HG02642 (cell line): ENCODE results near the gene SLAMF9.
A peak's percentile ranks its signal among the peaks of the same experiment; 100 is the strongest.

Experiments used
- ATAC-seq: cut with Tn5 transposase; IDR thresholded peaks from one replicate; pipeline ENCODE4 v1.9.1; 2021; ENCODE audit warnings: mild to moderate bottlenecking; ENCODE audit not compliant: unreplicated experiment, poor library complexity

Gene SLAMF9

DNA sequence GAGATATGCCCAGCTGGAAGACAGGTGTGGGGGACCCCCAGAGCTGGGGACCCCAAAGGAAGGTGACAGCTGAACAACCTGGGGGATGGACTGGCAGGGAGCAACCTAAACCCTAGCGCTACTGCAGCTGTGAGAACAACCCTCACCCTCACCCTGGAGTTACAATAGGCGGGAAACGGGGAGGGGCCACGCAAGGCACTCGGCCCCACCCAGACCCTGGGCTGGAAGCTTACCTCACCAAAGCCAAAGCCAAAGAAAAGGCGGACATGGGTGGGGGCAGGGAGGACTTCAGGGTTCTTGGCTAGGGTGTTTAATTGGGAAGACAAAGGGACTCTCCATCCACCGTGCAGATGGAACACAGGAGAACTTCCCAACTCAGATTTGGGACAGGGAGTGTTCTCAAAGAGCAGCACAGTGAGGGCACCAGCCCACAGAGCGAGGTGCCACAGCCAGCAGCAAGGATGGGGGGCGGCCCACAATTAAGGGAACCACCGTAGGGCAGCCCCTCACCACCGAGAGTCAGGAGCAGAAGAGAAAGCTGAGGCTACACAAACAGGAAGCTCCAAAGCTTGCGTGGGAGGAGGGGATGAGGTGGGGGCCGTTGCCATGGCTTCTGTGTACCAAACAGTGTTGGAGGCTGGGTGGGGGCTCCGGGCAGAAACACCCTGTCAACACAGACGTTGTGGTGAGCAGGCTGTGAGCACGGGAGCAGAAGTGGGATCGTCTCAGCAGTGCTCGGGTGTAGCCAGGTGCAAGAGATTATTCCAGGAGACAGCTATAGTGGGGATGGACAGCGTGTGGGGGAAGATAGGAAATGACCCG lies 30.6 kb downstream of the SLAMF9 start:
- peak; percentile 30 for ATAC-seq

DNA sequence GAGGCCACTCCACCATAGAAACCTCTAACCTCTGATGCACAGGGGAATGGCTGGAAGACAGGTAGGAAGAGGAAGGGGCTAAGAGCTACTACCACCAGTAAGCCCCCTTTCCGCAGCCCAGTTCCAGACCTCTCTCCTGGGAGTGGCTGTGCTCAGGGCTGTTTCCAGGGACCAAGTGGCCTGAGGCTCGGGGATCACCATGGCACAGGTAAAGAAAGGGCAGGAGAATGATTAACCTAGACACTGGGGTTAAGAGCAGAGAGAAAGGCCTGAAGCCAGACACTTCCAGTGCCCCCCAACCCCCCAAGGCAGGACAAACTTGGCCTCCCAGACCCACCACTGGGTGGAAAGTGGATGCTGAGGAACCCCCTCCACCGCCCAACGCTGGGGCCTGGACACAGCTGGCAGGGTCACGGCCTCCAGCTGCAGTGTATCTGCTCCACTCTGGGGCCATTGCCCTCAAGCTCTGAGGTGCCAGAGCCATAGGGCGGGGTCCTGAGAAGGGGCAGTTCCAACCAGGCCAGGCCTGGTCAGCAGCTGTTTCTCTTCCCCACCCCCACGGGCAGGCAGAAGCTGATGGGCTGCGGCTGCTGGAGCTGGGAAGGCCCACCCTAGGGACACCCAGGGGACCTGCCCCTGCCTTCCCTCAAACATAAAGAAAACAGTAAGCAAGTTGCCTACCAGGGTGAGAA lies 31.4 kb downstream of the SLAMF9 start:
- ATAC-seq: no peak

DNA sequence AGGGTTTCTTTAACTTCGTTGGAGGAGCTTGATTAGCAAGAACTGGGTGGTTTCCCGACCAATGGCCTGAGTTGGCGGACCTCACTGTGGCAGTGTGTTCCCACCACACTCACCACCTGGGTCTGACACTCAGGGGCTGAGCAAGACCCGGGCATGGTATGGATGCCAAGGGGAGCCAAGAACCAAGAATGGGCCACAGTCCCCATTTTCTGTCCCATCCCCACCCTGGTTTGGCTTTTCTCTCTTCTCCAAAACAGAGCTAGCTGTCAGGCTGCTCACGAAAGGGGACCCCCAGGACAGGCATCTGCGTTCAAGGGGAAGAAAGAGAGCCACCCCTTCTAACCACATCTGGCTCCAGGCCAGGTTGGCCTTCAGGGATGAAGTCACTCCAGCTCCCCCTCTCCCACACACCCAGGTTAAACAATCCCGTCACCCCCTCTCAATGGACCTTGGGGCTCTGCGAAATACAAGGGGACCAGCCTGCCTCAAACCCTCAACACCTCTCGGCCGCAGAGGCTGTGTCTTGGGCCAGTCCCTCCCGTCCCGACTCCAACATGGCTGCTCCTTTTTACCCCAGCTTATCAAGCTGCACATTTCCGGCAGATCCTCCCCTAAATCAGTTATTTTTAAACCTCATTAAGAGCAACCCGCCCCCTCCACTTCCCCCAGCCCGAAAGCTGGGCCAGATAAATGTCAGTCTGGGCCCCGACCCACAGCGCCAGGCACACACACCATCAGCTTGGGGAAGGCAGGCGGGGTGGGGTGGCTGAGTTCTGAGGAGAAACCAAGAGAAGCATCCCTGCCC lies 32.1 kb downstream of the SLAMF9 start:
- ATAC-seq: peak; percentile 10

DNA sequence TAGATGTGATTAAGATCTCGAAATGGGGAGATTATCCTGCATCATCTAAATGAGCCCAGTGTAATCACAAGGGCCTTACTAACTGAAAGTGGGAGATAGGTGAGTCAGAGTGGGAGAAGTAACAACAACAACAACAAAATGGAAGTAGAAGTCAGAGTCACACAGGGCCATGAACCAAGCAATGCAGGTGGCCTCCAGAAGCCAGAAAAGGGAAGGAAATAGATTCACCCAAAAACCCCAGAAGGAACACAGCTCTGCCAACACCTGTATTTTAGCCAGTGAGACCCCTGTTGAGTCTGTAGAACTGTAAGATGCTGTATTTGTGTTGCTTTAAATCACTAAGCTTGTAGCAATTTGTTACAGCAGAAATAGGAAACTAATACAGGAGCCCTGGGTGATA lies 32.8 kb downstream of the SLAMF9 start:
- peak; percentile 25 for ATAC-seq

DNA sequence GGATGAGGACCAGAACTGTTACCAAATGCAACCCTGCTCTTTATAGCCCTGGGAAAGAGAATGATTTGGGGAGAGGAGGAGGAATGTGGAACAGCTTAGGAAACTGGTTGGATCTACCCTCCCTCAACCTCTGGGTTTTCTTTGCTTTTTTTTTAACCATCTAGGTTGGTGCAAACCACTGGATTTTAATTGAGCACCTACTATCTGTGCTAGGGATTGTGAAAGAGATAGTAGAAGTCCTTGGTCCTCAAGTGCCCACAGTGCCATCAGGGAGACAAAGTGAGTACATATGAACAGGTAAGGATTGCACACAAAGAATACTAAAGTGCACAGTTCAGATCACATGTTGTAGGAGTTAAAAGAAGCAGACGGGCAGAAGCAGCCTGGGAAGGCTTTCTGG lies 33.4 kb downstream of the SLAMF9 start:
- no peak for ATAC-seq

DNA sequence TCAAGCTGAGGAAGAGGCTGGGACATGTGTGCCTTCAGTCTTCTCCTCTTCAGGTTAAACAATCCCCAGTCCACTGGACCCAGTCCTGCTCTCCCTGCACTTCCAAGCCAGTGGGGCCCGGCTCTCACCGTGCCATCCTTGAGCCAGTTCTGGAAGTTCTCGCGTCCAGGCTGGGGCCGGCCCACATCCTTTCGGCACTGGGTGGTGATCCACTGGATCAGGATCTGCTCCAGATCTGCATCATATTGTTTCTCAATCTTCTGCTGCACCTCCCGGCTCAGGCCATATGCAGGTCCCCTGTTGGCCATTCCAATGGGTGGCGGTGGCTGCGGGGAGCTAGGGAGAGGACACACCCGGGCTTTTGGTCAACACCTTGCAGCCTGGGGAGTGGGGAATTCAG lies 33.8 kb downstream of the SLAMF9 start:
- no peak for ATAC-seq

DNA sequence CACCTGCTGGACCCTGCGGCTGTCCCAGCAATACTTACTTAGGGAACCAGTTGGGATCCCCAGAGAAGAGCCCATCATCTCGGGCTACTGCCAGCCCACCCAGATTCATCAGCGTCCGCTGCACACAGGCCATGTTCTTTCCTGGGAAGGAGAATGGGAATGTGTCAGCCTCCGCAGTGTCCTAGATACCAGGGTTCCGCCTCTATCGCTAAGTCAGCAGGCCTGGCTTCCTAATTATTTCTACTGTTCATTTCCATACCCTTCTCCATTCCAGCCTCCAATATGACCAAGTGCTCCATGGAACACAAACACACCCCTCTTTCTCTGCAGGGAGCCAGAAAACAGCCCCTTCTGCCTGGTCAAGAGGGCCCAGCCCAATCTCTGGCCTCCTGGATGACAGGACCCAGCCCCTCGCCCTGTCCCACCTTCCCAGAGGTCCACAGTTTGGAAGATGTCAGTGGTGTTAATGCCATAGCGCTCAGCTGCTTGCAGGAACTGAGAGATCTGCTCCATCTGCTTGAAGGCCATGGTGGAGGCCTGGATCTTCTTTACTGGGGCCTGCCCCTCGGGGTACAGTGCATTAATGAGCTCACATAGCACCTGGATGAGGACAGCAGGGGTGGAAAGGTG lies 34.7 kb downstream of the SLAMF9 start:
- ATAC-seq: no peak

DNA sequence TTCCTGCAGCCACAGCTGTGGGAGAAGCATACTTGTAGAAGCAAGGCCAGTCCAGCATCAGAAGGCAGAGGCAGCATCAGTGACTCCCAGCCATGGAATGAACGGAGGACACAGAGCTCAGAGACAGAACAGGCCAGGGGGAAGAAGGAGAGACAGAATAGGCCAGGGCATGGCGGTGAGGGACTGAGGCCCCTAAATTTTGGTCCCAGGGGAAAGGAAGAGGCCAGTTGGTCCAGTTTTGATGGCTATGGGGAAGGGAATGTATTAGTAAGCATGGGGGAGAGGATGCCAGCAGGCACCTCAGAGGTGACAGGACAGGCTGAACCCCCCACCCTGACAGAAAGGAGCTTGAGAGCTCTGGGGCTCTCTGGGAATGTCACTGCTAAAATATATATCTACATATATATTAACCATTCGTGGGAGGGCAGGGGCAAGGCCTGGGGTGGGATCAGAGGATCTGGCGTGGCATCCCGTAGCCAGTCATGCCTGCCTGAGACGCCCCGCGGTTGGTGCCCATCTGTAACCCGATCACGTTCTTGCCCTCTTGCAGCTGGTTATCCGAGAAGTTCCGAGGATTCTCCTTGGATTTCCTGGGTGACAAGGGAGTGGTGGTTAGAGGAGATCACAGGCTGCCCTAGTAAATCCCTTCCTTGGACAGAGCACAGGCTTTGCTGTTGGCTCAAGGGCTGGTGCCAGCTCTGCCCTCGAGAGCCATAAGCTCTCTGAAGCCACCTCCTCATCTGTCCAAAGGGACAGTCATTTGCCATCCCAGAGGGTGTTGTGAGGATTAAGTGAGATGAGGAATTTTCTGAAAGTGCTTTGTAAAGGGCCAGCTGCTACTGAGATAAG lies 35.5 kb downstream of the SLAMF9 start:
- ATAC-seq: no peak

DNA sequence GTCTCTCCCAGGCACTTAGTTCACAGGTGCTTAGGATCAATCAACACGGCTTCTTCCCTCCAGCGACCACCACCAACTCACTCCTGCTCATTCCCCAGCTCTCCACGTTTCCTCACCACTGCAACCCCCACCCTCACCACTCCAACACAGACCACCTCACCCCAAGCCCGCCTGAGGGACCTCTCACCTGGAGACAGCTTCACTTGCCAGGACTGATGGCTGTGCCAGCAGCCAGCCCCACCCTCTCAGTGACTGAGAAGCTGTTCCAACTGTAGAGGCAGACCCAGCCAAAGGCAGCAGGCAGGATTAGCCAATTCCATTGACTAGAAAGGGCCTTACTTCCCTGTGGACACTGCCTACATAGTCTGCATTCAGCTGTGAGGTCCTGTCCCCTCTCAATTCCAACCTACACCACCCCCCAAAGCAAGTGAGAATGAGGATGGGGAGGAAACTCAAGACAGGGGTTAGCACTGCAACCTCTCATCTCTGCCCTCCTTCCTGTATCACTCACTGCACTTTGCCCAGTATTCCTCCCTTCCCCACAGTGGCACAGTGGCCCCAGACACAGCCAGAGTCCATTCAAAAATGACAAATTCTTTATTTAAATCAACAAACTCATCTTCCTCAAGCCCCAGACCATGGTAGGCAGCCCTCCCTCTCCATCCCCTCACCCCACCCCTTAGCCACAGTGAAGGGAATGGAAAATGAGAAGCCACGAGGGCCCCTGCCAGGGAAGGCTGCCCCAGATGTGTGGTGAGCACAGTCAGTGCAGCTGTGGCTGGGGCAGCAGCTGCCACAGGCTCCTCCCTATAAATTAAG lies 36.3 kb downstream of the SLAMF9 start:
- no peak for ATAC-seq

DNA sequence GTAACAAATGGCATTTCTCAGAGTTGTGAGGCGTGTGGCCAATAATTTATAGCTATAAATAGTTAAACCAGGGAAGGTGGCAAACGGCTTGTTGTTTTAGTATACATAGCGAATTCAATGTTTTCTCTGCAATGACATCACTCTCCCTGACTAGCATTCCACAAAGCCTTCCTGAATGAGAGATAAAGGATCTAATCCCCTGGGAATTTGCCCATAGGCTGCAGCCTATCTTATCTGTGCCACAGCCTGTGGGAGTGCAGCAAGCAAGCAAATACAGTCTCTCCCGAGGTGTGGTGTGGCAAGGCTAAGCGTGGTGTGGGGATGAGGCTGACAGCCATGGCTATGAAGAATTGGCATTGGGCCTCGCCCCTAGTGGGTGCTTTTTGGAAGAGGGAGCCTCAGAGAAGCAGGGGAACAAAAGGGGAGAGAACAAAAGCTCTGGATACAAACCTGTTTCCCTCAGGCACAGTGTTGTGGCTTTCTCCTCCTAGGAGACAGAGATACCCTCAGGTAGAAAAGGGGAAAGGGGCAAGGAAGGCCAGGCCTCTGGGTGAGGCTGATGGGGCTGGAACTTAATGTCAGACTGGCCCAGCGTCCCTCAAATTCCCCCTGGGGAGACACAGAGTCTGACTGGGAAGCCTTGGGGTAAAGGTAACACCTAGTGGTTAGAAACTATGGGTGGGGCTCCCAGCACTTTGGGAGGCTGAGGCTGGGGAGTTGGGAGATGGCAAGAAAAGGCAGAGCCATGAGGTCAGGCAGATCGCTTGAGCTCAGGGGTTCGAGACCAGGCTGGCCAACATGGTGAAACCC lies 37.6 kb downstream of the SLAMF9 start:
- no peak for ATAC-seq

DNA sequence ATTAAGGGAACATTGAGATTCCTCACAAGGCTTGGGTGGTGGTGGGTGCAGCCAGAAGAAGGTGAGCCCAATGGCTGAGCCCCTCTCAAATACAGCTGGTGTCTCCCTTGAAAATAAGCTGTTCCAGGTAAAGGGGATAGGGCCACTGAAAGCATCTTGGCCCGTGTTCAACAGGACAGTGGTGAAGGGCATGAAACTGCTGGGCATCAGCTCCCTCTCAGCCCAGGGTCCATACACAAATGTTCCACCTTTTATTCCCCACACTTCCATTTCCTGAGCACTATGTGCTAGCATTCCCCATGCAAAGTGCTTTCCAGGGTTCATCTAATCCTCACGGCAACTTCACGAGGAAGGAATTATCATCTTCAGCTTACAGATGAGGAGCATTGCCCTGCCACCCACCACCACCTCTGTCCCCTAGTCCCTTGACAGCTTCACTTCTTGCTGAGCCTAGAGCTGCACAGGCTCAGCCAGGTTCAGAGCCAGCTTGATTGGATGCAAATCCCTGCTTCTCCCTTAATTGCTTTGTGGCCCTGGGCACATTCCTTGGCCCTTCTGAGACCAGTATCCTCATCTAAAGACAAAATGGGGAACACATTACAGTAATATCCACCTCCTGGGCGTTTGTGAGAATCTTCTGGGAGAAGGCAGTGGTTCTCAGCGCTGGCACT lies 38.3 kb downstream of the SLAMF9 start:
- ATAC-seq: no peak

DNA sequence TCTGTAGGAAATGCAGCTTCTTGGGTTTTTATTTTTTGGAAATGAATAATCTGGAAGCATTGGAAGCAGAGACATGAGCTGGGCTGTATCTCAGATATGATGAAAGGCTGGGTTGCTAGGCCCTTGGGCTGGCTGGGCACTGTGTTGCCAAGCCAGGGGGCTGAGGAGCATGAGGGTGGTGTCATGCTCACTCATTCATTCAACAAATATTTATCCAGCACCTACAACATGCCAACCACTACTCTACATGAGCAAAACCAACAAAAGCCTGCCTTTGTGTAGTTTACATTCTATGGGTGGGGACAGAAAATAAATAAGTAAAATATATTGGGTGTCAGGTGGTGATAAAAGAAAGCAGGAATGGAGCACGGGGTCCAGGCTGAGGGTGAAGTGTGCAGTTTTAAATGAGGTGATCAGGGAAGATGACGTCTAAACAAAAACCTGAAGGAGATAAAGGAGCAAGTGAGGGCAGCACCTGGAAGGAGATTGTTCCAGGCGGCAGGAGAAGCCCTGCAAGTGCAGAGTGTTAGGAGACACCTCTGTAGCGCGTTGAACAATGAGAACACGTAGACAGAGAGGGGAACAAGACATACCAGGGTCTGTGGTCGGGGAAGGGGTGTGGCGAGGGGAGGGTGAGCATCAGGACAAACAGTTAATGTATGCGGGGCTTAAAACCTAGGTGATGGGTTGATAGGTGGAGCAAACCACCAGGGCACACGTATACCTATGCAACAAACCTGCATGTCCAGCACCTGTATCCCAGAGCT lies 39.6 kb downstream of the SLAMF9 start:
- no peak for ATAC-seq

DNA sequence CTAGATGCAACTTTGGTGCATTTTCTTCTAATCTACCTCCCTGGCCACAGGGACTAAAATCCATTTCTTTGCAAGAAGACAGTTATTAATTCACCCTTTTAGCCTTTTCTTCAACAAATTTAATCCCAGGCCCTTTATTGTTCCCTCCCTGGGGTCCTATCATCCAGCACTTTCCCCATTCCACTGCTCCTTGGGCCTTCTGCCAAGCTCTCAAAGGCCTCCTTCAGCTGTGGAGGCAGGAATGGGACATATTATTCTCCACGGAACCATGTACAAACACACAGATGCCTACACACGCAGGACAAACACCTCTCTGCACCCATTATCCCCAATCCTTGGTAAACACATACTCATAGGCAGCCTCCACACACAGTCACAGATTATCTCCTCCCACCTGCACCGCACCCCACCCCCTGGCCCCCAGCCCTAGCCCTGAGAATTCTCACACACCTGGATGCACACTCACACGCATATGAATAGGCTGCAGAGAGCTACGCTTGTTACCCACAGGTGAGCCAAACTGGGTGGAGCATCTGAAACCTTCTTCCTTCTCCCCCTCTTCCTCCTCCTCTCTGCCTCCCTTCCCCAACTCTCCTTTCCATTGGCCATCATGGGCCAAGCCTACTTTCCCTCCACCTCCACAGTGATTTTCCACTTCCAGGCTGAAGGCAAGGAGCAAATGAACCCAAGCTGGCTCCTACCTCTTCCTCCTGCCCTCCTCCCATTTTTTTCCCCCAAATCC lies 40.4 kb downstream of the SLAMF9 start:
- ATAC-seq: no peak

DNA sequence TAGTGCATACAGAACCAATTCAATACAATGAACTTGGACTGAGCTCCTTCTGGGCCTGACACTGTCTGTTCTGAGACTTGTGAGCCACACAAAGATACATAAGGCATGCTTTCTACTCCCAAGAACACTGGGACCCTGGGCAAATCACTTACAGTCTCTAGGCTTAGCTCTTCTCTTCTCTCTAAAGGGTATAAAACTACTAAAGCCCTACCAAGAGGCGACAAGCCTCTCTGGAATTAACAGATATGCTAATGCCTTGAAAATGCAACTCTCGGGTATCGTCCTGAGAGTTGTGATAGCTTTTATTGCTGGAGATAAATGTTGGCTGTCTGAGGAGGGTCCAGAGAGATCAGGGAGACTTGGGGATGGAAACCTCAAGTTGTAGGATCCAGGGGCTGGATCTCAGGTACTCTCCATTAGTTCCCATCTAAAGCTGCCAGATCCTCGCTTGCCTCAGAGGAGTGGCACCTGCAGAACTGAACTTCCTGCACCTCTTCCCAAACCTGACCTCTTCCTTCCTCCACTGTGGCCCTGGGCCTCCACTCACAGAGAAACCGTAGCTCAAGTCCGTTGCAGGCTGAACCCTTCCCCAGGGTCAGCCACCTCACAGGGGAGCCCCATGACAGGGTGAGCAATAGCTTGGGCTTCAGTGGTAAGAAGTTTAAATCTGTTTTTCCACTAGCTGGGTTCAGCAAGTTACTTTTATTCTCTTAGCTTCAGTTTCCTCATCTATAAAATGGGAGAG lies 42.5 kb downstream of the SLAMF9 start:
- ATAC-seq: no peak
